WTC11 (cell line): Measurements from ENCODE around the gene NPIPB2. TPM values are rescaled to one million over a fixed set of nuclear protein-coding genes. Genes with fewer than 3 reads are reported as not detected.

Experiments
- ATAC-seq: fragments of 200-7000 bp; cut with Tn5 transposase; 2 replicates; pipeline ENCODE4 v1.10.0; 2021; ENCODE audit warnings: mild to moderate bottlenecking, moderate library complexity
- CTCF ChIA-PET: fragments of 300-600 bp; sonication (Branson Sonifier 250); formaldehyde crosslinking; loops from one replicate; lab custom pipeline; 2021; ENCODE audit warnings: antibody characterized with exemption; lab: Charles Lee
- POLR2A ChIA-PET: fragments of 350-600 bp; sonication (Branson Sonifier 250); formaldehyde crosslinking; loops from one replicate; lab custom pipeline; 2021; ENCODE audit warnings: antibody characterized with exemption; lab: Charles Lee
- DNase-seq: peaks from one replicate; pipeline ENCODE4 v3.0.0; 2021; ENCODE audit warnings: low spot score
- H3K27ac Mint-ChIP-seq: 2 replicates; pipeline ENCODE4 v1.8.0; 2021; ENCODE audit warnings: mixed read lengths
- H3K27me3 Mint-ChIP-seq: 2 replicates; pipeline ENCODE4 v1.8.0; 2021; ENCODE audit warnings: low read depth, mild to moderate bottlenecking, moderate library complexity, mixed read lengths
- H3K36me3 Mint-ChIP-seq: 2 replicates; pipeline ENCODE4 v1.8.0; 2021; ENCODE audit warnings: mixed read lengths
- H3K4me1 Mint-ChIP-seq: 2 replicates; pipeline ENCODE4 v1.8.0; 2022; ENCODE audit warnings: mixed read lengths
- H3K4me3 Mint-ChIP-seq: 2 replicates; pipeline ENCODE4 v1.8.0; 2021; ENCODE audit warnings: mild to moderate bottlenecking, moderate library complexity, mixed read lengths
- H3K9me3 Mint-ChIP-seq: 2 replicates; pipeline ENCODE4 v1.8.0; 2021; ENCODE audit warnings: mixed read lengths
- ATF6 ChIP-seq: sonication (generic); formaldehyde crosslinking; IDR thresholded peaks from 2 replicates; pipeline ENCODE4 v1.8.1; 2023; ENCODE audit warnings: mild to moderate bottlenecking, missing genetic modification reagents
- E2F4 ChIP-seq: sonication (generic); formaldehyde crosslinking; IDR thresholded peaks from 2 replicates; pipeline ENCODE4 v1.8.1; 2022; ENCODE audit warnings: low read depth, mild to moderate bottlenecking, moderate library complexity, missing genetic modification reagents, borderline replicate concordance
- EMX1 ChIP-seq: fragments of 250-450 bp; sonication (Bioruptor Pico); IDR thresholded peaks from 2 replicates; pipeline ENCODE4 v1.8.0; 2021; ENCODE audit warnings: mild to moderate bottlenecking
- ETV6 ChIP-seq: sonication (generic); formaldehyde crosslinking; IDR thresholded peaks from 2 replicates; pipeline ENCODE4 v1.8.1; 2022; ENCODE audit warnings: mild to moderate bottlenecking, missing genetic modification reagents
- MXD4 ChIP-seq: fragments of 250-450 bp; sonication (Bioruptor Pico); IDR thresholded peaks from 2 replicates; pipeline ENCODE4 v1.8.0; 2021; ENCODE audit warnings: mild to moderate bottlenecking, moderate library complexity, borderline replicate concordance
- PRDM15 ChIP-seq: sonication (generic); formaldehyde crosslinking; IDR thresholded peaks from 2 replicates; pipeline ENCODE4 v1.8.0; 2022; ENCODE audit warnings: missing genetic modification reagents
- SMAD3 ChIP-seq: sonication (generic); formaldehyde crosslinking; IDR thresholded peaks from 2 replicates; pipeline ENCODE4 v1.8.0; 2022; ENCODE audit warnings: missing genetic modification reagents, mild to moderate bottlenecking, borderline replicate concordance
- SMAD4 ChIP-seq: sonication (generic); formaldehyde crosslinking; IDR thresholded peaks from 2 replicates; pipeline ENCODE4 v1.8.0; 2022; ENCODE audit warnings: mild to moderate bottlenecking, missing genetic modification reagents
- SOX15 ChIP-seq: fragments of 250-450 bp; sonication (Bioruptor Pico); IDR thresholded peaks from 2 replicates; pipeline ENCODE4 v1.9.0; 2021; ENCODE audit warnings: mild to moderate bottlenecking
- ZBTB21 ChIP-seq: sonication (generic); formaldehyde crosslinking; IDR thresholded peaks from 2 replicates; pipeline ENCODE4 v1.8.1; 2023; ENCODE audit warnings: mild to moderate bottlenecking, missing genetic modification reagents, borderline replicate concordance
- ZNF138 ChIP-seq: sonication (generic); formaldehyde crosslinking; conservative IDR thresholded peaks from 2 replicates; pipeline ENCODE4 v1.8.1; 2022; ENCODE audit warnings: mild to moderate bottlenecking, moderate library complexity, missing genetic modification reagents
- ZNF232 ChIP-seq: sonication (generic); formaldehyde crosslinking; IDR thresholded peaks from 2 replicates; pipeline ENCODE4 v1.8.0; 2022; ENCODE audit warnings: mild to moderate bottlenecking, missing genetic modification reagents
- ZNF416 ChIP-seq: fragments of 250-450 bp; sonication (Bioruptor Pico); IDR thresholded peaks from 2 replicates; pipeline ENCODE4 v1.9.0; 2021; ENCODE audit warnings: mild to moderate bottlenecking, inconsistent platforms
- ZNF423 ChIP-seq: fragments of 250-450 bp; sonication (Bioruptor Pico); IDR thresholded peaks from 2 replicates; pipeline ENCODE4 v2.1.2; 2022; ENCODE audit warnings: mild to moderate bottlenecking, moderate library complexity
- total RNA-seq: library from RNA; stranded (reverse); gene quantifications from 3 replicates; pipeline ENCODE4 v1.2.3, GENCODE V29; 2021
- TF ChIP-seq, protein P1 (sequence below): sonication (generic); formaldehyde crosslinking; IDR thresholded peaks from 2 replicates; pipeline ENCODE4 v1.8.1; 2023; ENCODE audit warnings: mild to moderate bottlenecking, missing genetic modification reagents, moderate library complexity
- TF ChIP-seq, protein P2 (sequence below): sonication (generic); formaldehyde crosslinking; IDR thresholded peaks from 2 replicates; pipeline ENCODE4 v1.8.0; 2022; ENCODE audit warnings: mild to moderate bottlenecking, missing genetic modification reagents

The NPIPB2 gene
- total RNA-seq, 1 experiment from 2014 or later = 14.4 TPM

- TF ChIP-seq ZNF232 (CRISPR knock-in tag) (no peak), EMX1 (CRISPR knock-in tag) (no peak), SOX15 (CRISPR knock-in tag) (no peak), SMAD3 (CRISPR knock-in tag) (no peak)
Observed at GRCh38 chr16:11901091-11901490, 40.8 kb downstream of the NPIPB2 start (continued).

DNA sequence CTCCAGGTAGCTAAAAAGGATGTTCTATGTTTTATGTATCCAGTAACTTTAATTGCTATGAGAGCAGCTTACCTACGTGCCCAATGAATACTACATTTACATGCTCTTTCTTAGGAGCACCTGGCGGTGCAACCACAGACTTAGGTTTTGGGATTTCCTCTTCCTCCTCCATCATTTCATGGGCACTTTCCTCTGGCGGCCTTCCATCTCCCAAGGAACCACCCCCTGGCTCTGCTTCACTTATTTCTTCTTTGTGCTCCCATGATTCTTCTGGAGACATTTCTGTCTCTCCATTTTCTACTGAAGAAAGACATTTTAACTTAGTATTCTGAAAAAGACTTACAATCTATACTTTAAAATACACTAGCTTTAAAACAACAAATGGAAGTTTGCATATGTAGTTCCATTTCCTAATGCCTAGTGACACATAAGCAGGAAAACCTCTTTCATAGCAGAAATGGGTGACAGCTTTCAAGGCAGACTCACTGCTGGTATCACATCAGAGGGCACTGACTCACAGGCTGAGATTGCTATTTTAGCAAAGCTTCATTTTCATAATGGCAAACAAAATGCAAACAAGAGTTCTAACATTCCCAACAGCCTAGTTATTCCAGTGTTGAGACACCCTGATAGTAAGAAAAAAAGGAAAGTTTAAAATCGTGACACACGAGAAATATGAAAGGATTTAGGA is 45.2 kb downstream of the NPIPB2 start:
- H3K36me3 Mint-ChIP-seq = peaks cover 36% of the 10 kb centered on the region
- POLR2A ChIA-PET = no interaction called here
- 0 out of 2 replicates have a peak overlapping the region, but pooled peaks have one; percentile 66 for H3K27ac Mint-ChIP-seq
- H3K9me3 Mint-ChIP-seq = no peaks in the 10 kb centered on the region
- H3K27me3 Mint-ChIP-seq = no peaks in the 10 kb centered on the region
- ATAC-seq = no peak
- CTCF ChIA-PET = interaction anchor here (1.6 kb wide), 1 partner anchor 99 kb away, joined by 5 read pairs; no protein-coding TSS in a partner anchor
- 0 out of 2 replicates have a peak, but pooled peaks cover 12% of the 10 kb centered on the region for H3K4me1 Mint-ChIP-seq
- no peak overlapping the region for H3K4me3 Mint-ChIP-seq
- TF ChIP-seq ATF6 (CRISPR knock-in tag) = no peak
- no peak for TF ChIP-seq ZNF138 (CRISPR knock-in tag)
- TF ChIP-seq ZNF423 (CRISPR knock-in tag) = no peak
- TF ChIP-seq MXD4 (CRISPR knock-in tag) = no peak
- no peak for TF ChIP-seq ETV6 (CRISPR knock-in tag)
- TF ChIP-seq, protein P1, sequence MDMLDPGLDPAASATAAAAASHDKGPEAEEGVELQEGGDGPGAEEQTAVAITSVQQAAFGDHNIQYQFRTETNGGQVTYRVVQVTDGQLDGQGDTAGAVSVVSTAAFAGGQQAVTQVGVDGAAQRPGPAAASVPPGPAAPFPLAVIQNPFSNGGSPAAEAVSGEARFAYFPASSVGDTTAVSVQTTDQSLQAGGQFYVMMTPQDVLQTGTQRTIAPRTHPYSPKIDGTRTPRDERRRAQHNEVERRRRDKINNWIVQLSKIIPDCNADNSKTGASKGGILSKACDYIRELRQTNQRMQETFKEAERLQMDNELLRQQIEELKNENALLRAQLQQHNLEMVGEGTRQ (CRISPR knock-in tag) = no peak
- no peak for TF ChIP-seq ZBTB21 (CRISPR knock-in tag)
- no peak for TF ChIP-seq ZNF232 (CRISPR knock-in tag)
- TF ChIP-seq PRDM15 = no peak
- TF ChIP-seq E2F4 (CRISPR knock-in tag) = no peak
- TF ChIP-seq SMAD3 (CRISPR knock-in tag) = no peak
- no peak for TF ChIP-seq SMAD4 (CRISPR knock-in tag)
- TF ChIP-seq, protein P2, sequence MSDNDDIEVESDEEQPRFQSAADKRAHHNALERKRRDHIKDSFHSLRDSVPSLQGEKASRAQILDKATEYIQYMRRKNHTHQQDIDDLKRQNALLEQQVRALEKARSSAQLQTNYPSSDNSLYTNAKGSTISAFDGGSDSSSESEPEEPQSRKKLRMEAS (CRISPR knock-in tag) = no peak
- TF ChIP-seq ZNF416 (CRISPR knock-in tag) = no peak
- TF ChIP-seq, all 79 proteins: peak for 0
- DNase-seq = no peak
